ENCODE measurements around the gene SCAMP4.

- TF ChIP-seq ZNF586 (CRISPR knock-in tag; conservative IDR thresholded peaks at IDR 0.05) (no peak), REST (IDR thresholded peaks at IDR 0.05; ENCODE audit: borderline replicate concordance) (no peak), REST (CRISPR knock-in tag; IDR thresholded peaks at IDR 0.05; ENCODE audit: low read depth) (no peak), CTCF (IDR thresholded peaks at IDR 0.05 in 2 of 3, conservative IDR thresholded peaks at IDR 0.05 in 1 of 3; ENCODE audit: insufficient read depth in 2 of 3, low read depth in 1 of 3, low read length in 3 of 3) (no peak), SUPT5H (IDR thresholded peaks at IDR 0.05) (no peak), JUNB (CRISPR knock-in tag; conservative IDR thresholded peaks at IDR 0.05) (no peak)
- TF ChIP-seq, protein P1, sequence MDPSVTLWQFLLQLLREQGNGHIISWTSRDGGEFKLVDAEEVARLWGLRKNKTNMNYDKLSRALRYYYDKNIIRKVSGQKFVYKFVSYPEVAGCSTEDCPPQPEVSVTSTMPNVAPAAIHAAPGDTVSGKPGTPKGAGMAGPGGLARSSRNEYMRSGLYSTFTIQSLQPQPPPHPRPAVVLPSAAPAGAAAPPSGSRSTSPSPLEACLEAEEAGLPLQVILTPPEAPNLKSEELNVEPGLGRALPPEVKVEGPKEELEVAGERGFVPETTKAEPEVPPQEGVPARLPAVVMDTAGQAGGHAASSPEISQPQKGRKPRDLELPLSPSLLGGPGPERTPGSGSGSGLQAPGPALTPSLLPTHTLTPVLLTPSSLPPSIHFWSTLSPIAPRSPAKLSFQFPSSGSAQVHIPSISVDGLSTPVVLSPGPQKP (CRISPR knock-in tag; IDR thresholded peaks at IDR 0.05), result no peak
Observed at GRCh38 chr19:1889907-1890306, 15.3 kb upstream of the SCAMP4 start.

All from K562 (cell line).